GM19452 (cell line): ENCODE data around the gene PAOX.
"Not testable (repeated sequence)": the region's sequence is repeated elsewhere in the genome, so short reads cannot be mapped to it uniquely, and the experiment has no call there.

Experiments
- ATAC-seq: cut with Tn5 transposase; IDR thresholded peaks from one replicate; pipeline ENCODE4 v1.9.1; 2021; ENCODE audit not compliant: unreplicated experiment

The PAOX gene

GRCh38 chr10:133383551-133383950 lies 4.5 kb downstream of the PAOX start:
- no peak for ATAC-seq

GRCh38 chr10:133384071-133384470 lies 5.0 kb downstream of the PAOX start:
- no peak for ATAC-seq

GRCh38 chr10:133385214-133385613 lies 6.2 kb downstream of the PAOX start:
- no peak for ATAC-seq

- ATAC-seq = not testable (repeated sequence)
Observed at GRCh38 chr10:133386951-133387350, 7.9 kb downstream of the PAOX start.

GRCh38 chr10:133388236-133388972 lies 9.3 kb downstream of the PAOX start:
- ATAC-seq = peak; percentile 2

- ATAC-seq = peak; percentile 77
Observed at GRCh38 chr10:133388973-133389818, 10.1 kb downstream of the PAOX start.

- no peak for ATAC-seq
Observed at GRCh38 chr10:133390597-133391248, 11.7 kb downstream of the PAOX start.

- no peak for ATAC-seq
Observed at GRCh38 chr10:133391249-133391635, 12.2 kb downstream of the PAOX start.

GRCh38 chr10:133391761-133392518 lies 12.9 kb downstream of the PAOX start:
- ATAC-seq = no peak

GRCh38 chr10:133393401-133394063 lies 14.5 kb downstream of the PAOX start:
- ATAC-seq = no peak

- peak; percentile 59 for ATAC-seq
Observed at GRCh38 chr10:133394064-133394663, 15.1 kb downstream of the PAOX start, which contains the start of gene MTG1. MTG1 (plus strand) TSS chr10:133394157; CDS start chr10:133394221, 64 bp downstream.

- no peak for ATAC-seq
Observed at GRCh38 chr10:133394801-133395221, 15.7 kb downstream of the PAOX start.

GRCh38 chr10:133396035-133396624 lies 17.1 kb downstream of the PAOX start:
- no peak for ATAC-seq

- no peak for ATAC-seq
Observed at GRCh38 chr10:133397938-133398337, 18.9 kb downstream of the PAOX start.

GRCh38 chr10:133399123-133399601 lies 20.1 kb downstream of the PAOX start:
- no peak for ATAC-seq

- ATAC-seq = peak; percentile 78
Observed at GRCh38 chr10:133400624-133401424, 21.8 kb downstream of the PAOX start.

- ATAC-seq = peak; percentile 10
Observed at GRCh38 chr10:133401500-133401899, 22.4 kb downstream of the PAOX start.

- no peak for ATAC-seq
Observed at GRCh38 chr10:133401981-133402725, 23.1 kb downstream of the PAOX start.
